DMS 273 (cell line): ENCODE results near the gene OPA3.
A peak's percentile ranks its signal among the peaks of the same experiment; 100 is the strongest.
"Not testable (repeated sequence)": the region's sequence is repeated elsewhere in the genome, so short reads cannot be mapped to it uniquely, and the experiment has no call there.

Source experiments
- DNase-seq: peaks from one replicate; lab custom pipeline; 2025; ENCODE audit not compliant: unreplicated experiment; lab: John Stamatoyannopoulos, UW

The OPA3 gene

DNA sequence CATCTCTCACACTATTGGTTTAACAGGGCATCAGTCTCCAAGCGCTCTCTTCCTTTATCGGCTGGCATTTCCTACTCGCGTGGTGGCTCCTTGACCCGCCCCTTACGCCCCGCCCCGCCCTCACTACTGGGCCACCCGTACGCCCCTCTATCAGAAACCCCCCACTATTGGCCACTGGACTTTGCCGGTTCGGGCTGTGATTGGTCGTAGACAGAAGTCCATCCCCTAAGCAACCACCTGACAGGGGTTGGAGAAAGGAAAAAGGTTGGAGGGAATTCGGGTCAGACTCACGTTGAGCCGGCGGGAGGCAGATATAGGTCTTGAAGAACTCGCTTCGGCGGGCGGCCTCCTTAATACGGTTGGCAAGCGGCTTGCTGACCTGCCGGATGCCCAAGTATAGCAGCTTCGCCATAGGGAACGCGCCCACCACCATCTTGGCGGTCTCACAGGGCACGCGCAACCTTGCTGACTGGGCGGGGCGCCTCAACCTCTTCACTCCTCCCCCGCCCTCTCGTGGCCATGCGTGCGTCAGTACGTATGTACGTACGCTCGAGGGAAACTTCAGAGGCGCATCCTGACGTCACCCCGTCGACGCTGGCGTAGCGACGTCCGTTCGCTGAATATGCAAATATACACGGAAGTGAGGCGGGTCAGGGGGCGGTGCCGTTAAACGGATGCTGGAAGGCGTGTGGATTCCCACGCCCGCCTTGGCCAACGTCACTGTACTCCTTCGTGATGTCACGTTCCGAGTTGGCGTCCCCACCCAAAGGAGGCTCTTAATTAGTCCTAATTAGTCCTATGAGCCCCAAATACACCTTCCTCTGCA lies at the start of gene OPA3:
Gene OPA3, minus strand, starts transcription at position 471 of the 826 bp plus-strand sequence. Its CDS starts 38 bp downstream, at position 433.
- peak; percentile 100 for DNase-seq

DNA sequence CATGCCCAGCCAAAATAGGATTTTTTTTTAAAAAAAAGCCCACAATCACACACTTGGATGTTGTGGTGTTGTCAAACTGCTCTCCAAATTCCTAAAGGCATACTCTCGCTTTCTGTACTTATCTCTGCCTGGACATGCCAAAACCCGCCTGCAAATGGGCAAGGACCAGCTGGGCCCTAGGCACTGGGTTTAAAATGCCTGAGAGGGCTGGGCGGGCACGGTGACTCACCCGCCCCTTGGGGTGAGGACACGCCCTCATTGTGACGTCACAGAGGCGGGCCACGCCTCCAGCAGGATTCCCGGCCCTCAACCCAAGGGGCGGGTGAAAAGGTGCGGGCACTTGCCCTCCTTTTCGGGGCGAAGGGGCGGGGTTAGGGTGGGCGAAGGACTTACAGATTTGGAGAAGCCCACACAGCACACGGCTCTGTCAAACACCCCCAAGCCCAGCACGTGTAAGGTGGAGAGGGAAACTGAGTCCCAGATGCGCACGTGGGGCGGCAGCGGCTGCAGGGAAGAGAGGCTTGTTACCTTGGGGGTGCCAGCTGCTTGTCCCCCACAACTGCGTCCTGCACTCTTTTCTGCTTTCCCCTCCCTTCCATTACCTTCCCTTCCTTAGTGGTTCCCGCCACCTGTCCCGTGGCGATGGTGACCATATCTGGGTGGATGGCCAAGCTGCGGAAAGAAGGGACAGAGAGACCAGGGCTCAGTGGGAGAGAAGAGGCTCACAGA lies 48.0 kb upstream of the OPA3 start:
- DNase-seq: peak; percentile 97

GRCh38 chr19:45630463-45630862 lies 45.9 kb upstream of the OPA3 start:
- no peak for DNase-seq

DNA sequence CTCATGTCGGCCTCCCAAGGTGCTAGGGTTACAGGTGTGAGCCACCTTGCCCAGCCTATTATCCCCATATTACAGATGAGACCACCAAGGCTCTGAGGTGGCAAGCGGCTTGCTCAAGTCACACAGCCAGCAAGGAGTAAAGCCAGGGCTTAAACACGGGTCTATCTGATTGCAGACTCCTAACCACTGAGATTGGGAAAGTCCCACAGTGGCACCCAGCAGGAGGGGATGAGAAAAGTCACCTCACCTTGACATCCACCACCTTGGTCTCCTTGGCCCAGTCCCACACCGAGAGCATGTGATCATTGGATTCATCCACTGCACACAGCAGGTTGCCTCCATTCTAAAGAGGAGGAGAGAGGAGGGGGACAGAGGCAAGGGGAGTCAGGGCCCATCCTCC lies 45.1 kb upstream of the OPA3 start:
- DNase-seq: no peak

GRCh38 chr19:45628219-45628618 lies 43.6 kb upstream of the OPA3 start:
- DNase-seq: not testable (repeated sequence)

GRCh38 chr19:45623984-45624383 lies 39.4 kb upstream of the OPA3 start:
- no peak for DNase-seq

DNA sequence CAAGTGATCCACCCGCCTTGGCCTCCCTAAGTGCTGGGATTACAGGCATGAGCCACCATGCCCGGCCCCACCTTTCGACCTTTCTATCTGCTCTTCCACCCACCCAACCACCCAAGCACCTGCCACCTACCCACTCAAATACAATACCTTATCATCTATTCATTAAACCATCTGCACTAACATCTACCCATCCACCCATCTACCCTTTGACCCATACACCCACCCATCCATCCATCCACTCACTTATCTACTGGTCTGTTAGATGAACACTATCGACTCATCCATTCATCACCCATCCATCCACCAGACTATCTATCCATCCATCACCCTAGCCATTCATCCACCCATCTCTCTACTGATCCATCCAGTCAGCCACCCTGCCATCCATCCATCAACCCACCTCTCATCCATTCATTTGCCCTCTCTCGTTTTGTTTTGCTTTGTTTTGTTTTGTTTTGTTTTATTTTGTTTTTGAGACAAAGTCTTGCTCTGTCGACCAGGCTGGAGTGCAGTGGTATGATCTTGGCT lies 37.4 kb upstream of the OPA3 start:
- DNase-seq: no peak

DNA sequence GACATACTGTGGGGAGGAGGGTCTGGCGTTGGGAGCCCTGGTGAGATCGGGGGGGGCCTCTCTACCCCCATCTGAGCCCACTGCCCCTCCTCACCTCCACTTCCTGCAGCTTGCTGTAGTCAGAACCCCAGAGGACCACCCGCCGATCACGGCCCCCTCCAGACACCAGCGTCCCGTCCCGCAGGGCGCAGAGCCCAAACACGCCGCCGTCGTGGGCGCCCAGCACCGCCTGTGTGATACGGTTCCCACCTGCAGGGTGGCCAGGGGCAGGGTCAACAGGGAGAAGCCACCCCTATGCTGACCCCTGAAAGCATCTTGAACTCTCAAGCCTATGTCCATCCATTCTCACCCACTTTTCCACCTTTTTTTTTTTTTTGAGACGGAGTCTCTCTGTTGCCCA lies 36.8 kb upstream of the OPA3 start:
- DNase-seq: no peak

DNA sequence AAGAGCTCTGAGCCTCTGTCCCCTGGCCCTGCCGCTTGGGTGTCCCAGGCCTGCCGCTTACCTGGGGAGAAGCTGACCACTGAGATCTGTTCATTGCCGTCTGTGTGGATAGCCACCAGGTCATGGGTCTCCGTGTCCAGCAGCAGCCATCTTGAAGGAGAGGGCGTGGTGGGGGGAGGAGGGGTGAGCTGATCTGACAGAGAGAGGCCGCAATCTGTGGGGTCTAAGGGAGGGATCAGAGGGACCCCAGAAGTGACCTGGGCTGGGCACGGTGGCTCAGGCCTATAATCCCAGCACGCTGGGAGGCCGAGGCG lies 32.1 kb upstream of the OPA3 start:
- DNase-seq: no peak

- peak; percentile 88 for DNase-seq
These were observed 31.4 kb upstream of the OPA3 start for GRCh38 chr19:45615795-45616703.

GRCh38 chr19:45615056-45615455 lies 30.5 kb upstream of the OPA3 start:
- DNase-seq: not testable (repeated sequence)

DNA sequence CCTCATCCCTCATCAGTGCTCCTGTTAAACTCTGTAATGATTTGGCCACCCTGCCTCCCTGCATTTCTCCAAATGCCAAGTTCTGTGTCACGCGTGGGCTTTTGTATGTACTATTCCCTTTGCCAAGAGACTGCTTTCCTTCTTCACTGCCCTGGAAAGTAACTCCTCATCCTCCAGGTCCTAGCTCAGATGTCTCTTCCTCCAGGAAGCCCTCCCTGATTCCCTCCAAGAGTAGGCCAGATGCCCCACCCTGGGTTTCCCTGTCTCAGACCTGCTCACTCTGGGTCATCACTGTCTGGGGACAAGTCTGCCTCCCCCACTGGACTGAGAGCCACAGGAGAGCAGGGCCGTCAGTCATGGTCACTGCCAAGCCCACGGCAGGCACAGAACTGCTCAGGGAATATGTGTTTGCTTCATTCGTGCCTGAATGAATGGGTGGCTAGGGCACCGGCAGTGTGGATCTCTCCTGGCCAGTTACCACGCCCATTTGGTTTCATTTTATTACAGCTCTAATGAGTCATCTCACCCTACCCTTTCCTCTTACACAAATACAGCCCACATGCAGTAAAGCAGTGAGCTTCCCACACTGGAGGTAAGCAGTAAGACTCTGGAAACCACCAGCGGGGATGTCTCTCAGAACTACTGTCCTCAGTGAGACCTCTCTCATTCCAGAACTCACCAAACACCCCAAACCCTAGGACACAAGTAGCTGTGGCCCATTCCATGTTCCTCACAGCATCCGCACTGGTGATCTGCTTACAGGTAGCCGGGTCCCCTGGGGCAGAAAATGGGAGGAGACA lies 29.5 kb upstream of the OPA3 start:
- DNase-seq: no peak

DNA sequence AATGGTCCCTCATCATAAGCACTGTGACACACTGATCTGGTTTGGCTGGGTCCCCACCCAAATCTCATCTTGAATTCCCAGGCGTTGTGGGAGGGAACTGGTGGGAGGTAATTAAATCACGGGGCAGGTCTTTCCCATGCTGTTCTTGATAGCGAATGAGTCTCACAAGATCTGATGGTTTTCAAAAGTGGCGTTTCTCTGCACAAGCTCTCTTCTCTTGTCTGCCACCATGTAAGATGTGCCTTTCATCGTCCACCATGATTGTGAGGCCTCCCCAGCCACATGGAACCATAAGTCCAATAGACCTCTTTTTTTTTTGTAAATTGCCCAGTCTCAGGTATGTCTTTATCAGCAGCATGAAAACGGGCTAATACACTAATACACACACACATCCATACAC lies 24.3 kb upstream of the OPA3 start:
- DNase-seq: no peak

DNA sequence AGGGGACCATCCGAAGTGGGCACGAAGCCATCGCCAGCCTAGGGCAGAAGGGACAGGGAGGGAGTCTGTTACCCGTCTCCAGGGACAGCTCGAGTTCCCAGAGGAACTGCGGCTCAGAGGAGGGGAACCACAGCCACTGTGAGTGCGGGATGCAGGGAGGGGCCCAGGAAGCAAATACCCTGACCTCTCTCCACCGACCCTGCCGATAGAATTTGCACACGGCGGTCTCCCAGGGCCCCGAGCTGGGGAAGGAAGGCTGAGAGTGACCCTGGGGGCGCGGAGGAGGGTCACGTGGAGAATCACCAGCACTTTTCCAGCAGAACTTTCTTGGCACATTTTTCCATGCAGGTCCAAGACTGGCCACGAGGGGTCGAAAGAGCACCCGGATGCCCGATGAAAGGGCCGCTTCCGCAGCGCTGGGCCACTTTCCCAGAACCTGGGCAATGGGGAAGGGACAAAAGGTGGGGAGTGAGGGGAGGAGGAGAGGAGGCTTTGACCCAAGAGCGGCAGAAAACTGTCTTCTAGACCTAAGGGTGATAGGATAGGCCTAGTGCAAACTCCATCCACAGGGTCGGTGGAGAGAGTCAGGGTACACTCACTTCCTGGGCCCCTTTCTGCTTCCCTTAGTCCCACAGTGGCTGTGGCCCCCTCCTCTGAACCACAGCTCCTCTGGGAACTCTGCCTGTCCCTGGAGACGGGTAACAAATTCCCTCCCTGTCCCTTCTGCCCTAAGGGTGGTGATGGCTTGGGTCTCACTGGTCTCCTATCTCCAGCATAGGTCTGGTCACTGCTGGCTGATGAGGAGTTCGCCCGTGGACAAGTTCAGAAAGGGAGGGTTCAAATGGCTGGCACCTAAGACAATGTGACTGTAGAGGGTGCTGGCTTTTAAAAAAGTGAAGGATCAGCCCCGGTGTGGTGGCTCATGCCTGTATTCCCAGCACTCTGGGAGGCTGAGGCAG lies 22.7 kb upstream of the OPA3 start:
- peak; percentile 91 for DNase-seq

DNA sequence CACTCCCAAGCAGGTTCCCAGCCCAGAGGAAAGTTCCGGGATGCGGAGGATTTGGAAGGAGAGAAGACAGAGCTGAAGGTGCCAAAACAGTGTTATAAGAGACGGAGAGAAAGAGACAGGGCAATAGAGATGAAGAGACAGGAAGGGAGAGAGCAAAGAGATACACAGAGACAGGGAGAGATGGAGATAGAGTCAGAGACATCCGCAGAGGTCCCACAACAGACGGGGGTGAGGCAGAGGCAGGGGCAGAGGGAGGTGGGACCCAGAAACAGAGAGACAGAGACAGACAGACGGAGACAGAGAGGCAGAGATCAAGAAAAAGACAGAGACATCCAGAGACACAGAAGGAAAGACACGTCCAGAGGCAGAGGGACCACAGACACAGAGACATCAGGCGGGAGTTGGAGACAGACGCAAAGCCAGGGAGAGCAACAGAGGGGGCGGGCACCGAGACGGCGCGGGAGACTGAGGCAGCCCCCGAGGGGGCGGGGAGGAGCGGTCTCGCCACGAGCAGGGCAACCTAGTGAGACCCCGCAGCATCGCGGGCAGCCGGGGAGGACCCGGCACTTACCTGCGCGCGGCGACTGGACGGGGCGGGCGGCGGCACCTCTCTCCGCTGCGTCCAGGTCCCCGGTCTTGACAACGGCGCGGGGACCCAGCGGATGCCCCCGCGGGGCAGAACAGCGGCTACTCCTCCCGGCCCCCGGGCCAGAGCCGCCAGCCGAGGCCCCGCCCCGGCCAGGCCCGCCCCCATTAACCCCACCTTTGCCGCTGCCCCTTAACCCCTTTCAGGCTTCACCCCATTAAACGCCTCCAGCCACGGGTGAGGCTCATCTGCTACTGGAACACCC lies 17.1 kb upstream of the OPA3 start, which contains the start of gene GPR4:
Gene GPR4, minus strand, starts transcription at position 689 of the 851 bp plus-strand sequence. CDS start 10,346 bp downstream, outside the sequence.
- peak; percentile 55 for DNase-seq

DNA sequence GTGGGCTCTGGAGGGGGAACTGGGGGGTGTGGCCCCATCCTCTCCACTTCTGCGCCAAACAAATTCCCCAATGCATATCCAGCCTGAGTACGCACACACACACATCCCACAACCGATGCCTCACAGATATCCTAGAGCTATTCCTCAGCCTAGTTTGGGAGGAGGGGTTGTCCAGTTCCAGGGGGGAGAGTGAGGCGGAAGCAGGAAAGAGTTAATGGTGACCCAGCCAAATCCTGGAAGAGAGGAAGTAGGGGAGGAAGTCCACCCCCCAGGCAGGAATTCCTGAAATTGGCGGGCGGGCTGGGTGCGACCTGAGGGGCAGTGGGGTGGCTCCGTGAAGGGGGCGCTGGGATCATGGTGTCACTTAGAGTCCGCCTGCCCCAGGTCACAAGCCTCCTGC lies 16.5 kb upstream of the OPA3 start:
- no peak for DNase-seq

DNA sequence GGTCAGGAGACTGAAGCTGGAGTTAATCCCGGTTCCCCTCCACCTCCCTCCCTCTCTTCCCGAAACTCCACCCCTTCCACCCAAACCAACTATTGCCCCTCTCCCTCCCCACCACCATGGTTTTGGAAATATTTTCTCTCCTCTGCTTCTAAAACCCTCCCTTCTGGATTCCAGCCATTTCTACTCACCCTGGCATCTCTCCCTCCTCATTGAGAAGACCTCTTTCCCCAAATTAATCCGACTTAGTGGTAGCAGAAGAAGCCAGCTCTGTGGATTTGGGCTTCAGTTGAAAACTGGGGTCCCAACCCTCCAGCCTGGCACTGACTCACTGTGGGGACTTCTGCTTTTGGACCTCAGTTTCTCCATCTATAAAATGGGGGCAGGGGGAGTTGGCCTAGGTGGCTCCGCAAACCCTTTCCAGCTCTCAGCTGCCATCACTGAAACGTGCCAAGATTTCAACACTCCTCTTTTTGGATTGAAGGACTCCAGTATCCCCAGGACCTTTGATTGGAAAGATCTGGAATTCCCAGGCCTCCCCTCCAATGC lies 15.8 kb upstream of the OPA3 start:
- DNase-seq: no peak

DNA sequence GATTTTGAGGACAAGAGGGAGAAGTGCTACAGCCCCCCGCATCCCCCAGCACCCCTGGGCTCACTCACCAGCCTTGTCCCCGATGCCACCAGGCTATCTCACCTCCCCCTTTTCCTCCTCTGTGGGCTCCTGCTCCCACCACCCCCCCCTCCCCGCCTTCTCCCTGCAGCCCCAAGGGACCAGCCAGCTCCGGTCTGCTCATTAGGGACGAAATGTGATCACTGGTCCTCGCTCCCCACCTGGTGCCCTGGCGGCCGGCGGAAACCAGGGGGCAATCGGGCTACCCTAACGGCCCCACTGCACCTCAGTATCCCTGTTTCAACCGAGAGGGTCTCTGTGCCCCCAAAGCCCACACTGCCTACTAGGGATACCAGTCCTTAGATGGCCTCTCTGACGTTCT lies 14.7 kb upstream of the OPA3 start:
- DNase-seq: no peak
